ENCODE measurements around the gene NUDC. TPM values are rescaled to one million over a fixed set of nuclear protein-coding genes. Genes with fewer than 3 reads are reported as not detected.

Gene NUDC
- total and polyA plus RNA-seq, 8 donors: 56.2 to 94.6 (median 70.8) TPM

GRCh38 chr1:26991310-26992116 lies 70.0 kb downstream of the NUDC start:
- H3K36me3 ChIP-seq: no peaks in the 10 kb centered on the region
- DNase-seq (no peak), ATAC-seq (peak; percentile 5)
- H3K27ac ChIP-seq: no peak overlapping the region
- H3K27me3 ChIP-seq: peaks cover 15 to 81% of the 10 kb centered on the region in 2 donors
- H3K4me3 ChIP-seq: no peak overlapping the region
- no peaks in the 10 kb centered on the region for H3K9me3 ChIP-seq
- intact Hi-C loops (cut with DNase I): no loop called here
- TF ChIP-seq CTCF (IDR thresholded peaks at IDR 0.05): no peak
- peaks cover 0 to 37% of the 10 kb centered on the region in 2 donors for H3K4me1 ChIP-seq

GRCh38 chr1:26993237-26994019 lies 71.9 kb downstream of the NUDC start, which contains the start of gene TRNP1:
Gene TRNP1 (plus strand): TSS chr1:26993692. CDS start chr1:26993787, 95 bp downstream.
- ATAC-seq: peak; percentile 69
- peaks cover 6 to 51% of the 10 kb centered on the region in 2 donors for H3K4me1 ChIP-seq
- intact Hi-C loops (cut with DNase I): no loop called here
- H3K4me3 ChIP-seq: peak within 1 kb of the TSS; percentile 62 to 72
- peak within 1 kb of the TSS in 1 of 2 donors; percentile 48 for H3K27ac ChIP-seq
- no peaks in the 10 kb centered on the region for H3K36me3 ChIP-seq
- H3K27me3 ChIP-seq: peaks cover 15 to 78% of the 10 kb centered on the region in 2 donors
- H3K9me3 ChIP-seq: no peaks in the 10 kb centered on the region
- DNase-seq: peak in 3 of 4 donors; percentile 57 to 92 (median 73)
- TF ChIP-seq CTCF (IDR thresholded peaks at IDR 0.05): no peak

- intact Hi-C loops (cut with DNase I): no loop called here
- DNase-seq: peak in 1 of 4 donors; percentile 83
- no peak for TF ChIP-seq CTCF (IDR thresholded peaks at IDR 0.05)
- Histone ChIP-seq H3K27me3 (peaks cover 15 to 75% of the 10 kb centered on the region in 2 donors), H3K27ac (peak overlapping the region in 1 of 2 donors; percentile 48), H3K36me3 (no peaks in the 10 kb centered on the region), H3K4me3 (peak overlapping the region; percentile 62 to 72), H3K4me1 (peaks cover 11 to 56% of the 10 kb centered on the region in 2 donors), H3K9me3 (no peaks in the 10 kb centered on the region)
- no peak for ATAC-seq
Measured at GRCh38 chr1:26994020-26994786, 72.7 kb downstream of the NUDC start.

GRCh38 chr1:26994787-26995517 lies 73.4 kb downstream of the NUDC start:
- no peak for TF ChIP-seq CTCF (IDR thresholded peaks at IDR 0.05)
- ATAC-seq (no peak), DNase-seq (no peak)
- Histone ChIP-seq H3K27ac (no peak overlapping the region), H3K36me3 (no peaks in the 10 kb centered on the region), H3K9me3 (no peaks in the 10 kb centered on the region), H3K27me3 (peaks cover 15 to 74% of the 10 kb centered on the region in 2 donors), H3K4me1 (peaks cover 16 to 64% of the 10 kb centered on the region in 2 donors), H3K4me3 (peak overlapping the region; percentile 37 to 62)
- intact Hi-C loops (cut with DNase I): loop anchor here in 1 of 2 donors (5.0 kb wide), 1 partner anchor 102 kb away; no protein-coding TSS in a partner anchor
